Measurements from ENCODE around the gene MAP3K4.
"Not testable (repeated sequence)": the region's sequence is repeated elsewhere in the genome, so short reads cannot be mapped to it uniquely, and the experiment has no call there.

MAP3K4 gene

GRCh38 chr6:160973311-160974250 is 18.0 kb upstream of the MAP3K4 start:
- TF ChIP-seq CTCF (conservative IDR thresholded peaks at IDR 0.05), result no peak
- H3K27ac ChIP-seq, result no peak overlapping the region

GRCh38 chr6:160974304-160974771 is 17.2 kb upstream of the MAP3K4 start:
- H3K27ac ChIP-seq, result no peak overlapping the region
- no peak for TF ChIP-seq CTCF (conservative IDR thresholded peaks at IDR 0.05)

GRCh38 chr6:160975162-160975561 is 16.4 kb upstream of the MAP3K4 start:
- TF ChIP-seq CTCF (conservative IDR thresholded peaks at IDR 0.05), result no peak
- no peak overlapping the region for H3K27ac ChIP-seq

GRCh38 chr6:160975961-160976360 is 15.6 kb upstream of the MAP3K4 start:
- not testable (repeated sequence) for H3K27ac ChIP-seq

- TF ChIP-seq CTCF (conservative IDR thresholded peaks at IDR 0.05), result no peak
- no peak overlapping the region for H3K27ac ChIP-seq
These were observed 13.2 kb upstream of the MAP3K4 start for GRCh38 chr6:160978141-160978901.

GRCh38 chr6:160979061-160979708 is 12.4 kb upstream of the MAP3K4 start:
- TF ChIP-seq CTCF (conservative IDR thresholded peaks at IDR 0.05), result no peak
- no peak overlapping the region for H3K27ac ChIP-seq

GRCh38 chr6:160983377-160983948 is 8.1 kb upstream of the MAP3K4 start:
- not testable (repeated sequence) for H3K27ac ChIP-seq

GRCh38 chr6:160986851-160987250 is 4.7 kb upstream of the MAP3K4 start:
- TF ChIP-seq CTCF (conservative IDR thresholded peaks at IDR 0.05), result no peak
- no peak overlapping the region for H3K27ac ChIP-seq

Data from VCaP (cell line).